HK-2 (cell line): Measurements from ENCODE around the gene SETBP1.

Experiments
- DNase-seq: peaks from one replicate; pipeline ENCODE4 v3.0.0-alpha.2; 2018; ENCODE audit not compliant: unreplicated experiment

SETBP1 gene

GRCh38 chr18:44841752-44842587, 161.3 kb downstream of the SETBP1 start:
- DNase-seq = no peak

- no peak for DNase-seq
Measured at GRCh38 chr18:44842588-44843412, 162.1 kb downstream of the SETBP1 start.

- DNase-seq = no peak
Measured at GRCh38 chr18:44844486-44844885, 163.8 kb downstream of the SETBP1 start.

- no peak for DNase-seq
Measured at GRCh38 chr18:44846450-44846849, 165.8 kb downstream of the SETBP1 start.

- no peak for DNase-seq
Measured at GRCh38 chr18:44848644-44849335, 168.1 kb downstream of the SETBP1 start.

GRCh38 chr18:44849361-44849760, 168.7 kb downstream of the SETBP1 start:
- DNase-seq = no peak

- no peak for DNase-seq
Measured at GRCh38 chr18:44850001-44850400, 169.3 kb downstream of the SETBP1 start.

- DNase-seq = no peak
Measured at GRCh38 chr18:44851856-44852621, 171.4 kb downstream of the SETBP1 start.

- DNase-seq = no peak
Measured at GRCh38 chr18:44852818-44853217, 172.1 kb downstream of the SETBP1 start.

- no peak for DNase-seq
Measured at GRCh38 chr18:44853430-44853829, 172.7 kb downstream of the SETBP1 start.

GRCh38 chr18:44855681-44856080, 175.0 kb downstream of the SETBP1 start:
- no peak for DNase-seq

GRCh38 chr18:44856157-44856556, 175.5 kb downstream of the SETBP1 start:
- DNase-seq = no peak

GRCh38 chr18:44857081-44857480, 176.4 kb downstream of the SETBP1 start:
- no peak for DNase-seq

- DNase-seq = no peak
Measured at GRCh38 chr18:44857744-44858491, 177.2 kb downstream of the SETBP1 start.

- DNase-seq = no peak
Measured at GRCh38 chr18:44859263-44859662, 178.6 kb downstream of the SETBP1 start.

- DNase-seq = no peak
Measured at GRCh38 chr18:44859751-44860439, 179.2 kb downstream of the SETBP1 start.

GRCh38 chr18:44862112-44862511, 181.4 kb downstream of the SETBP1 start:
- DNase-seq = no peak

- DNase-seq = no peak
Measured at GRCh38 chr18:44866103-44866502, 185.4 kb downstream of the SETBP1 start.

- no peak for DNase-seq
Measured at GRCh38 chr18:44869533-44869932, 188.8 kb downstream of the SETBP1 start.
